Type B pancreatic cell (in vitro differentiated cells): Measurements from ENCODE around the gene HNF1A. TPM values are rescaled to one million over a fixed set of nuclear protein-coding genes. Genes with fewer than 3 reads are reported as not detected.

ENCODE experiments used
- DNase-seq: peaks from one replicate; pipeline ENCODE4 v3.0.0; 2021; ENCODE audit warnings: mixed read lengths; ENCODE audit not compliant: unreplicated experiment; ENCODE audit errors: extremely low spot score
- H3K27ac Mint-ChIP-seq: 2 replicates; pipeline ENCODE4 v1.8.0; 2021; ENCODE audit warnings: mild to moderate bottlenecking, mixed read lengths
- H3K27me3 Mint-ChIP-seq: 2 replicates; pipeline ENCODE4 v1.8.0; 2021; ENCODE audit warnings: mixed read lengths
- H3K36me3 Mint-ChIP-seq: 2 replicates; pipeline ENCODE4 v1.8.0; 2021; ENCODE audit warnings: mixed read lengths
- H3K4me1 Mint-ChIP-seq: one replicate; pipeline ENCODE4 v1.8.0; 2021; ENCODE audit warnings: mixed read lengths; ENCODE audit not compliant: unreplicated experiment
- H3K4me3 Mint-ChIP-seq: 2 replicates; pipeline ENCODE4 v1.8.0; 2021; ENCODE audit warnings: mild to moderate bottlenecking, mixed read lengths
- H3K9me3 Mint-ChIP-seq: 2 replicates; pipeline ENCODE4 v1.8.0; 2021; ENCODE audit warnings: mixed read lengths
- CTCF ChIP-seq: fragments of 200-600 bp; sonication (generic); conservative IDR thresholded peaks from 2 replicates; pipeline ENCODE4 v1.5.0; 2021; ENCODE audit warnings: antibody characterized with exemption, mild to moderate bottlenecking
- total RNA-seq: library from RNA; stranded (reverse); gene quantifications from 2 replicates; pipeline ENCODE4 v1.2.1, GENCODE V29; 2021; ENCODE audit warnings: low replicate concordance

Gene HNF1A
- total RNA-seq, 1 donor from 2014 or later = 7.2 TPM

GRCh38 chr12:121001060-121001459 is 22.7 kb downstream of the HNF1A start:
- TF ChIP-seq CTCF = no peak
- Mint-ChIP-seq H3K9me3 (no peaks in the 10 kb centered on the region), H3K4me1 (peaks cover 12% of the 10 kb centered on the region), H3K4me3 (no peak overlapping the region), H3K27ac (no peak overlapping the region), H3K27me3 (no peaks in the 10 kb centered on the region), H3K36me3 (peaks cover 4% of the 10 kb centered on the region)
- DNase-seq = no peak

- no peak for DNase-seq
- Mint-ChIP-seq H3K9me3 (no peaks in the 10 kb centered on the region), H3K27me3 (no peaks in the 10 kb centered on the region), H3K27ac (no peak overlapping the region), H3K36me3 (peaks cover 4% of the 10 kb centered on the region), H3K4me1 (peaks cover 12% of the 10 kb centered on the region), H3K4me3 (no peak overlapping the region)
- TF ChIP-seq CTCF = no peak
These were observed 23.6 kb downstream of the HNF1A start for GRCh38 chr12:121001841-121002483.

- Mint-ChIP-seq H3K27me3 (no peaks in the 10 kb centered on the region), H3K9me3 (no peaks in the 10 kb centered on the region), H3K36me3 (peaks cover 4% of the 10 kb centered on the region), H3K27ac (no peak overlapping the region), H3K4me3 (no peak overlapping the region), H3K4me1 (peaks cover 3% of the 10 kb centered on the region)
- peak; percentile 37 for TF ChIP-seq CTCF
- DNase-seq = no peak
These were observed 25.3 kb downstream of the HNF1A start for GRCh38 chr12:121003650-121004049.

GRCh38 chr12:121004253-121004815 is 26.0 kb downstream of the HNF1A start:
- no peak overlapping the region for H3K27ac Mint-ChIP-seq
- no peaks in the 10 kb centered on the region for H3K9me3 Mint-ChIP-seq
- peaks cover 4% of the 10 kb centered on the region for H3K36me3 Mint-ChIP-seq
- H3K27me3 Mint-ChIP-seq = no peaks in the 10 kb centered on the region
- no peak for TF ChIP-seq CTCF
- DNase-seq = no peak
- H3K4me1 Mint-ChIP-seq = peaks cover 3% of the 10 kb centered on the region
- H3K4me3 Mint-ChIP-seq = no peak overlapping the region

- H3K9me3 Mint-ChIP-seq = no peaks in the 10 kb centered on the region
- H3K27ac Mint-ChIP-seq = no peak overlapping the region
- TF ChIP-seq CTCF = peak; percentile 80
- no peak for DNase-seq
- no peak overlapping the region for H3K4me3 Mint-ChIP-seq
- H3K27me3 Mint-ChIP-seq = no peaks in the 10 kb centered on the region
- H3K4me1 Mint-ChIP-seq = no peaks in the 10 kb centered on the region
- H3K36me3 Mint-ChIP-seq = peaks cover 4% of the 10 kb centered on the region
These were observed 27.0 kb downstream of the HNF1A start for GRCh38 chr12:121005346-121005815.
